CD4-positive, alpha-beta T cell treated with Interleukin-2 at 100 ng/mL for 4 hours (primary cell): ENCODE measurements around the gene PPARGC1A.

ENCODE experiments used
- DNase-seq: peaks from one replicate; pipeline ENCODE4 v3.0.0-alpha.2; 2020; ENCODE audit warnings: low spot score

Gene PPARGC1A

GRCh38 chr4:23774909-23775308 is 114.9 kb downstream of the PPARGC1A start:
- no peak for DNase-seq

GRCh38 chr4:23773884-23774636 is 115.8 kb downstream of the PPARGC1A start:
- no peak for DNase-seq

GRCh38 chr4:23770011-23770410 is 119.8 kb downstream of the PPARGC1A start:
- no peak for DNase-seq

- no peak for DNase-seq
Measured at GRCh38 chr4:23769406-23769805, 120.4 kb downstream of the PPARGC1A start.

- no peak for DNase-seq
Measured at GRCh38 chr4:23768541-23768940, 121.3 kb downstream of the PPARGC1A start.

GRCh38 chr4:23766344-23766743 is 123.5 kb downstream of the PPARGC1A start:
- DNase-seq, result no peak

GRCh38 chr4:23763559-23763958 is 126.3 kb downstream of the PPARGC1A start:
- no peak for DNase-seq

- DNase-seq, result no peak
Measured at GRCh38 chr4:23762551-23762950, 127.3 kb downstream of the PPARGC1A start.

GRCh38 chr4:23759066-23759465 is 130.8 kb downstream of the PPARGC1A start:
- DNase-seq, result no peak

GRCh38 chr4:23754688-23755087 is 135.2 kb downstream of the PPARGC1A start:
- DNase-seq, result no peak

GRCh38 chr4:23750125-23750524 is 139.7 kb downstream of the PPARGC1A start:
- DNase-seq, result no peak

- no peak for DNase-seq
Measured at GRCh38 chr4:23747281-23747735, 142.5 kb downstream of the PPARGC1A start.

- no peak for DNase-seq
Measured at GRCh38 chr4:23746672-23747071, 143.2 kb downstream of the PPARGC1A start.

- no peak for DNase-seq
Measured at GRCh38 chr4:23746027-23746426, 143.8 kb downstream of the PPARGC1A start.

GRCh38 chr4:23745377-23745776 is 144.5 kb downstream of the PPARGC1A start:
- DNase-seq, result no peak
